Kidney (tissue), 14 donors: ENCODE data around the gene GLI1. TPM values are rescaled to one million over a fixed set of nuclear protein-coding genes. Genes with fewer than 3 reads are reported as not detected.

ENCODE experiments used
- DNase-seq, 5 donors: peaks; one replicate each; pipeline ENCODE4 v3.0.0-alpha.2; 2013 to 2020
- FAIRE-seq: peaks from 2 replicates; lab custom pipeline; 2012; peaks lifted over from hg19 to GRCh38; lab: Jason Lieb, UNC
- H3K27ac ChIP-seq, 2 donors: one replicate each; pipeline ENCODE4 v1.7.0; 2013; ENCODE audit warnings: low read depth in 2 of 2, low read length in 2 of 2, inconsistent platforms in 1 of 2
- H3K27me3 ChIP-seq: one replicate; pipeline ENCODE4 v1.7.1; 2013; ENCODE audit warnings: low read length, inconsistent platforms; ENCODE audit not compliant: control insufficient read depth, insufficient read depth
- H3K36me3 ChIP-seq, 3 donors: one replicate each; pipeline versions ENCODE4 v1.7.0 to v1.7.1; 2013; ENCODE audit warnings: low read length in 3 of 3, control low read depth in 1 of 3, inconsistent platforms in 1 of 3; ENCODE audit not compliant: insufficient read depth in 3 of 3, control insufficient read depth in 2 of 3
- H3K4me1 ChIP-seq, 3 donors: one replicate each; pipeline versions ENCODE4 v1.7.0 to v1.7.1; 2013; ENCODE audit warnings: low read length in 3 of 3, inconsistent platforms in 1 of 3, low read depth in 1 of 3; ENCODE audit not compliant: control insufficient read depth in 2 of 3, insufficient read depth in 2 of 3
- H3K4me3 ChIP-seq, 3 donors: one replicate each; pipeline versions ENCODE4 v1.7.0 to v1.8.1; 2013; ENCODE audit warnings: low read length in 3 of 3, control low read depth in 1 of 3, inconsistent platforms in 1 of 3
- H3K9ac ChIP-seq, 3 donors: one replicate each; pipeline versions ENCODE4 v1.7.0 to v1.7.1; 2013; ENCODE audit warnings: low read length in 3 of 3, control low read depth in 1 of 3, inconsistent platforms in 1 of 3
- H3K9me3 ChIP-seq, 3 donors: one replicate each; pipeline versions ENCODE4 v1.7.0 to v1.7.1; 2013; ENCODE audit warnings: low read length in 3 of 3, control low read depth in 1 of 3, inconsistent platforms in 1 of 3; ENCODE audit not compliant: control insufficient read depth in 2 of 3, insufficient read depth in 1 of 3
- CTCF ChIP-seq: IDR thresholded peaks from 3 replicates; pipeline ENCODE4 v1.5.1; 2012; ENCODE audit warnings: mild to moderate bottlenecking, moderate library complexity, borderline replicate concordance; ENCODE audit not compliant: insufficient read depth; ENCODE audit errors: extremely low read depth
- intact Hi-C: fragments of 100-400 bp; cut with DNase I; formaldehyde crosslinking; loops from one replicate; pipeline ENCODE4 v1.11.1; 2022
- polyA plus RNA-seq: library from polyadenylated mRNA; stranded (reverse); fragments of 350-450 nt; fragmentation: Illumina TruSeq; extraction: RNeasy Lipid Tissue Mini Kit (QIAGEN cat#74804); gene quantifications from one replicate; pipeline ENCODE4 v1.2.3, GENCODE V29; 2014; ENCODE audit warnings: low read depth, low replicate concordance; ENCODE audit not compliant: insufficient read depth
- total RNA-seq: library from RNA; stranded (reverse); fragmentation: NEBNext Ultra II Directional; extraction: Animal tissue kit (Norgen Biotek cat#: 25700); gene quantifications from one replicate; pipeline ENCODE4 v1.2.1, GENCODE V29; 2021
- donor health status: control.
- donor health status: control.
- donor health status: control.
- donor health status: control.
- donor health status: control.
- donor health status: DM: yes; HTN: yes; CAD: no.
- donor health status: Normal renal cell carcinoma (clear cell type).

Gene GLI1
- total and polyA plus RNA-seq, 2 donors from 2014 or later = 1.4 to 2.8 TPM

- DNase-seq (peak in 1 of 5 donors; percentile 36), FAIRE-seq (no peak)
- TF ChIP-seq CTCF = no peak
- Histone ChIP-seq H3K27ac (no peak overlapping the region), H3K27me3 (peaks cover 25% of the 10 kb centered on the region), H3K36me3 (no peaks in the 10 kb centered on the region), H3K4me3 (no peak overlapping the region), H3K9ac (no peak overlapping the region), H3K4me1 (peaks cover 0 to 18% (median 0%) of the 10 kb centered on the region in 3 donors), H3K9me3 (no peaks in the 10 kb centered on the region)
- intact Hi-C loops = no loop called here
Observed at GRCh38 chr12:57474862-57475261, 15.3 kb downstream of the GLI1 start.

GRCh38 chr12:57475271-57476161, 15.9 kb downstream of the GLI1 start:
- peak overlapping the region; percentile 6 to 43 (median 10) for H3K4me3 ChIP-seq
- no peak overlapping the region for H3K9ac ChIP-seq
- peaks cover 0 to 18% (median 0%) of the 10 kb centered on the region in 3 donors for H3K4me1 ChIP-seq
- peak; percentile 37 to 82 (median 55) for DNase-seq
- H3K27ac ChIP-seq = no peak overlapping the region
- peaks cover 25% of the 10 kb centered on the region for H3K27me3 ChIP-seq
- intact Hi-C loops = no loop called here
- FAIRE-seq = no peak
- no peak for TF ChIP-seq CTCF
- H3K36me3 ChIP-seq = no peaks in the 10 kb centered on the region
- H3K9me3 ChIP-seq = no peaks in the 10 kb centered on the region

GRCh38 chr12:57476162-57476992, 16.8 kb downstream of the GLI1 start:
- peaks cover 0 to 18% (median 0%) of the 10 kb centered on the region in 3 donors for H3K4me1 ChIP-seq
- intact Hi-C loops = no loop called here
- H3K4me3 ChIP-seq = peak overlapping the region; percentile 6 to 43 (median 18)
- H3K9me3 ChIP-seq = no peaks in the 10 kb centered on the region
- FAIRE-seq (no peak), DNase-seq (peak in 2 of 5 donors; percentile 55 to 78)
- TF ChIP-seq CTCF = no peak
- H3K9ac ChIP-seq = no peak overlapping the region
- peaks cover 25% of the 10 kb centered on the region for H3K27me3 ChIP-seq
- H3K27ac ChIP-seq = peak overlapping the region in 1 of 2 donors; percentile 33
- no peaks in the 10 kb centered on the region for H3K36me3 ChIP-seq
